OCI-LY7 (cell line): ENCODE measurements around the gene ITGB7. TPM values are rescaled to one million over a fixed set of nuclear protein-coding genes. Genes with fewer than 3 reads are reported as not detected.

Experiments
- BruUV-seq: library from RNA; stranded (reverse); fragments of 400-500 nt; replicated peaks from 2 replicates; lab custom pipeline; 2021; lab: Mats Ljungman, UMichigan
- CTCF ChIA-PET: fragments of 300-600 bp; sonication (Branson Sonifier 250); formaldehyde crosslinking; loops from one replicate; lab custom pipeline; 2022; ENCODE audit warnings: antibody characterized with exemption; ENCODE audit not compliant: unreplicated experiment; lab: Charles Lee
- POLR2A ChIA-PET: fragments of 300-600 bp; sonication (Branson Sonifier 250); formaldehyde crosslinking; loops from one replicate; lab custom pipeline; 2022; ENCODE audit warnings: antibody characterized with exemption; lab: Charles Lee
- DNase-seq: peaks from one replicate; pipeline ENCODE4 v3.0.0-alpha.2; 2015; ENCODE audit warnings: low spot score
- H2AFZ ChIP-seq: fragments of 200-600 bp; sonication (generic), shearing (Covaris generic); 2 replicates; pipeline ENCODE4 v1.6.1; 2014; ENCODE audit warnings: mild to moderate bottlenecking, antibody characterized with exemption, low read length, moderate library complexity
- H3K27ac ChIP-seq: fragments of 200-600 bp; sonication (generic); 2 replicates; pipeline ENCODE4 v1.5.1; 2014; ENCODE audit warnings: mixed run types, low read depth, mild to moderate bottlenecking, moderate library complexity, low read length, inconsistent platforms; ENCODE audit not compliant: poor library complexity, severe bottlenecking
- H3K36me3 ChIP-seq: fragments of 200-600 bp; sonication (generic); 2 replicates; pipeline ENCODE4 v1.6.1; 2014; ENCODE audit warnings: mild to moderate bottlenecking, antibody characterized with exemption, low read length, moderate library complexity, mixed read lengths; ENCODE audit not compliant: insufficient read depth
- H3K4me1 ChIP-seq: fragments of 200-600 bp; sonication (generic); 2 replicates; pipeline ENCODE4 v1.5.1; 2014; ENCODE audit warnings: mild to moderate bottlenecking, low read length; ENCODE audit not compliant: insufficient read depth, poor library complexity, severe bottlenecking
- H3K4me2 ChIP-seq: fragments of 200-600 bp; sonication (generic); 2 replicates; pipeline ENCODE4 v1.6.1; 2014; ENCODE audit warnings: mild to moderate bottlenecking, low read length
- H3K4me3 ChIP-seq: fragments of 200-600 bp; sonication (generic); 2 replicates; pipeline ENCODE4 v1.5.1; 2014; ENCODE audit warnings: mild to moderate bottlenecking, low read depth, low read length; ENCODE audit not compliant: poor library complexity, severe bottlenecking
- H3K79me2 ChIP-seq: fragments of 200-600 bp; sonication (generic); 2 replicates; pipeline ENCODE4 v1.6.1; 2016; ENCODE audit warnings: low read depth, mild to moderate bottlenecking, low read length, moderate library complexity, mixed read lengths; ENCODE audit not compliant: insufficient read depth
- H3K9me2 ChIP-seq: fragments of 200-600 bp; sonication (generic); 2 replicates; pipeline ENCODE4 v1.6.1; 2016; ENCODE audit warnings: mild to moderate bottlenecking, low read length, mixed read lengths; ENCODE audit not compliant: insufficient read depth
- H3K9me3 ChIP-seq: fragments of 200-600 bp; sonication (generic); 2 replicates; pipeline ENCODE4 v1.6.1; 2014; ENCODE audit warnings: mild to moderate bottlenecking, mixed run types, low read length, mixed read lengths
- H4K20me1 ChIP-seq: fragments of 200-600 bp; sonication (generic); 2 replicates; pipeline ENCODE4 v1.6.1; 2014; ENCODE audit warnings: mild to moderate bottlenecking, antibody characterized with exemption, low read length, moderate library complexity, mixed read lengths; ENCODE audit not compliant: insufficient read depth
- CTCF ChIP-seq: fragments of 200-600 bp; sonication (generic); conservative IDR thresholded peaks from 2 replicates; pipeline ENCODE4 v1.5.1; 2014; ENCODE audit warnings: mild to moderate bottlenecking, antibody characterized with exemption, low read length, moderate library complexity, mixed read lengths
- EZH2phosphoT487 ChIP-seq: fragments of 200-600 bp; sonication (generic); IDR thresholded peaks from 2 replicates; pipeline ENCODE4 v1.6.1; 2018; ENCODE audit warnings: low read depth, borderline replicate concordance, mild to moderate bottlenecking, mixed run types, antibody characterized with exemption, low read length, moderate library complexity, mixed read lengths
- intact Hi-C: fragments of 100-400 bp; cut with micrococcal nuclease; formaldehyde crosslinking; loops from one replicate; pipeline ENCODE4 v1.10.0; 2022; ENCODE audit not compliant: unreplicated experiment
- total RNA-seq, 2 experiments: library from RNA; depleted of rRNA in 1 of 2; stranded (reverse); fragments of >200 nt in 1 of 2; shearing (Covaris generic) in 1 of 2; gene quantifications; 2 replicates each; pipeline ENCODE4 v1.2.3, GENCODE V29; 2014 to 2022

Gene ITGB7
- total RNA-seq, 2 experiments from 2014 or later = 51.7 to 207 TPM

- no peaks in the 10 kb centered on the region for H3K9me2 ChIP-seq
- TF ChIP-seq EZH2phosphoT487 (no peak), CTCF (no peak)
- no peak overlapping the region for H3K4me2 ChIP-seq
- H3K27ac ChIP-seq = peak overlapping the region; percentile 19
- no peak for DNase-seq
- H3K9me3 ChIP-seq = no peaks in the 10 kb centered on the region
- intact Hi-C loops = no loop called here
- CTCF ChIA-PET = interaction anchor here (0.6 to 6.0 kb wide), 7 partner anchors 10 to 113 kb away, joined by 3 to 80 read pairs (median 3); partner anchors contain the start of gene ESPL1
- H3K36me3 ChIP-seq = peaks cover 9% of the 10 kb centered on the region; the same call in 1 of the 2 replicates
- POLR2A ChIA-PET = interaction anchor here (0.9 to 6.2 kb wide), 7 partner anchors 9 to 85 kb away, joined by 3 to 43 read pairs (median 5); partner anchors contain the start of genes ESPL1 and PFDN5
- peaks cover 19% of the 10 kb centered on the region; the same call in 1 of the 2 replicates for H3K79me2 ChIP-seq
- peaks cover 76% of the 10 kb centered on the region for H3K4me1 ChIP-seq
- H4K20me1 ChIP-seq = no peaks in the 10 kb centered on the region
- BruUV-seq = no TSS peak
- H2AFZ ChIP-seq = no peak overlapping the region
- H3K4me3 ChIP-seq = no peak overlapping the region
These were observed 3.8 kb upstream of the ITGB7 start for GRCh38 chr12:53210843-53211242.

GRCh38 chr12:53208877-53209463, 1.9 kb upstream of the ITGB7 start:
- Histone ChIP-seq H4K20me1 (no peaks in the 10 kb centered on the region), H3K4me2 (peak overlapping the region; percentile 78), H3K9me3 (no peaks in the 10 kb centered on the region), H3K9me2 (no peaks in the 10 kb centered on the region), H3K79me2 (peaks cover 38% of the 10 kb centered on the region), H3K4me1 (peaks cover 74% of the 10 kb centered on the region), H3K36me3 (peaks cover 13% of the 10 kb centered on the region; the same call in 1 of the 2 replicates), H2AFZ (peak overlapping the region; percentile 37; the same call in 1 of the 2 replicates), H3K4me3 (peak overlapping the region; percentile 50), H3K27ac (peak overlapping the region; percentile 67)
- TF ChIP-seq EZH2phosphoT487 (no peak), CTCF (no peak)
- BruUV-seq = no TSS peak
- ChIA-PET CTCF (interaction anchor here (1.0 to 1.5 kb wide), 3 partner anchors 10 to 58 kb away, joined by 3 to 6 read pairs (median 5); no protein-coding TSS in a partner anchor), POLR2A (interaction anchor here (0.7 to 4.6 kb wide), 12 partner anchors 10 to 115 kb away, joined by 3 to 43 read pairs (median 4); partner anchors contain the start of genes AAAS, ESPL1 and PFDN5)
- peak; percentile 51 for DNase-seq
- intact Hi-C loops = loop anchor here (1.0 to 10.0 kb wide), 3 partner anchors 59 to 543 kb away; partner anchors contain the start of genes CISTR, ESPL1, NPFF and TARBP2
